Mucosa of stomach (tissue), 1 donor: ENCODE measurements around the gene ROMO1.

Source experiments
- H3K27me3 ChIP-seq: one replicate; pipeline ENCODE4 v1.7.0; 2013; ENCODE audit warnings: mild to moderate bottlenecking, low read length; ENCODE audit not compliant: control insufficient read depth, insufficient read depth
- H3K36me3 ChIP-seq: one replicate; pipeline ENCODE4 v1.7.0; 2013; ENCODE audit warnings: low read length; ENCODE audit not compliant: control insufficient read depth, insufficient read depth
- H3K4me1 ChIP-seq: one replicate; pipeline ENCODE4 v1.7.0; 2013; ENCODE audit warnings: mild to moderate bottlenecking, low read length; ENCODE audit not compliant: control insufficient read depth, insufficient read depth
- H3K4me3 ChIP-seq: one replicate; pipeline ENCODE4 v1.7.0; 2013; ENCODE audit warnings: low read length
- H3K9ac ChIP-seq: one replicate; pipeline ENCODE4 v1.7.0; 2013; ENCODE audit warnings: mild to moderate bottlenecking, low read length, moderate library complexity
- H3K9me3 ChIP-seq: one replicate; pipeline ENCODE4 v1.7.0; 2013; ENCODE audit warnings: mild to moderate bottlenecking, low read length, moderate library complexity; ENCODE audit not compliant: control insufficient read depth
- donor health status: Pancreatic carcinoma.

The ROMO1 gene

DNA sequence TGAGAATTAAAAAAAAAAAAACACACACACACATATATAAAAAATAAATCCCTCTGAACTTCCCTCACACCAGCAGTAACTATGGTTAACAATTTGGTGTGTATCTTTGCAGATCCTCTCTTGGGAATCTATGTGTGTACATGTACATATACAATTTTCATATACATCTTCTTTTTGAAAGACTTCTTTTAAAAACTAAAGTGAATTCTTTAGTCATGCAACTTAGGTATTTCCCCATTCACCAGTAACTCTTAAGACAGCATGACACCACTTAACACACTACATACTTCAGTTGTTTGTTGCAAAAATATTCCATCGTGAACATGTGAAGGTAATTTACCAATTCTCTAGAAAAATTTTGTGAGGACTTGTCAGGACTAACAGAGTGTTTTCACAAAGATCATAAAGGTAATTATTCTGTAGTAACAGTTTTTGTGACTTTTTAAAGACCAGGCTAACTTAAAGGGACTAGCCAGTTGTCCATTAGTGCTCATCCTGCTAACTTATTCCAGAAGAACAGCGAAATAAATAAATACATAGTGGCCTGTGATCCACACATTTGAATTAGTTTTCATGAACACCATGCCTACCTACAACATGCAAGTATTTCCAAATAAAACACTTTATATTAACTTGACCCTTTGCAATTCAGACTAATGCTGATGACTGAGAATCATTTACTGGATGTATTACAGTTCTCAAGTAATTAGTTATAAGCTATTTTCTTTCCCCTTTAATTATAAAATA, 30.8 kb downstream of the ROMO1 start:
- Histone ChIP-seq H3K36me3 (peaks cover 4% of the 10 kb centered on the region), H3K4me1 (peaks cover 30% of the 10 kb centered on the region), H3K9me3 (no peaks in the 10 kb centered on the region), H3K4me3 (no peak overlapping the region), H3K27me3 (no peaks in the 10 kb centered on the region), H3K9ac (no peak overlapping the region)

DNA sequence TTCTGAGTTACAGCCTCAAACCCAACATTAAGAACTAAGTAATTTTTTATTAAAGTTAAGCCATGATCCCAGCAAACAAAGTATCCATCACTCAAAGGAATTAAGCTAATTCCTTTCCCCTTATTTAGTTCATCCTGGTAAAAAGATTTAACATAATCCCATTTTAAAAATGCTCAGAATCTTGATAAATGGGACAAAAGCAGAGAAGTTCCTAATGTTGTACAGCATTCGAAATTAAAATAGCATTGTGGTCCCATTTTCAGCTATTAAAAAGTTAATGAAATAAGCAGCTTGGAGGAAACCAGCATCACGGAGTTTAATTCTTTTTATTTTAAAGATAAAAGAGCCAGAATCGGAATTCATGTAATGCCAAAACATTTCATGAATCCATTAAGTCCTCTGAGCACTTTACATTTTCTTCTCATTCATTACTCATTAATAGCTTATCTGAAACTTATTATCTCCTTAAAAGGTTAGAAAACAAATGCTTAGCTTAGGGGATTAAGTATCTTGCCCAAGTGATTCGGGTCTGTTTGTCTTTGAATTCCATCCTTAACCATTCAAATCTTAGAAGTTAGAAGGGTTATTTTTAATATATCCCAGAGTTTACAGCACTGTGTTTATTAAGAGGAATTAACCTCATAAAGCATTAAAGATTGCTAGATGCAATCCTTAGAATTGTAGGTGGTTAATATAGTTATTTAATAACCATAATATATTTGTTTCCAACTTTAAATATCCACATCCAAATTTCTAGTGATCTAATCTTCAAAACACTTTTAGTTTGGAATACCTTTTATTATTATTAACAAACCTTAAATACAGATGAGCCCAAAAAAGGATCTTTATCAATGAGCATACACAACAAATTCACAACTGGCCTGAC, 31.6 kb downstream of the ROMO1 start:
- H3K36me3 ChIP-seq, result peaks cover 8% of the 10 kb centered on the region
- H3K9me3 ChIP-seq, result no peaks in the 10 kb centered on the region
- H3K27me3 ChIP-seq, result no peaks in the 10 kb centered on the region
- no peak overlapping the region for H3K9ac ChIP-seq
- H3K4me1 ChIP-seq, result peaks cover 34% of the 10 kb centered on the region
- H3K4me3 ChIP-seq, result no peak overlapping the region

DNA sequence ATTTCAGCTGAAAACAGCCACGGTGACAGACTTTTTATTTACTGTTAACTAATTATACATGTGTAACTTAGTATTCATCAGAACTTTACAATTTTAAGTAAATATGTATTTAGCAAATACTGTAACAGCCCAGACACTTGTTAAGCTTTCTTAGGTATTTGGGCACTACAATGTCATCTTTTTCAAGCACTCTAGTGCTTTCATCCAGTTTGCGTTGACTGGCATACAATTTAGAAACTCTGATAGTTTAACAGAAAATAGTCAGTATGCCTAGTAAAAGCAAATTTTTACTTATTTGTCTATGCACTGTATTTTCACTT, 32.2 kb downstream of the ROMO1 start:
- peaks cover 12% of the 10 kb centered on the region for H3K36me3 ChIP-seq
- no peak overlapping the region for H3K9ac ChIP-seq
- peaks cover 40% of the 10 kb centered on the region for H3K4me1 ChIP-seq
- H3K9me3 ChIP-seq, result no peaks in the 10 kb centered on the region
- H3K4me3 ChIP-seq, result no peak overlapping the region
- H3K27me3 ChIP-seq, result no peaks in the 10 kb centered on the region

GRCh38 chr20:35731862-35732643, 32.8 kb downstream of the ROMO1 start:
- Histone ChIP-seq H3K9me3 (no peaks in the 10 kb centered on the region), H3K4me1 (peaks cover 43% of the 10 kb centered on the region), H3K27me3 (no peaks in the 10 kb centered on the region), H3K4me3 (no peak overlapping the region), H3K36me3 (peaks cover 12% of the 10 kb centered on the region), H3K9ac (no peak overlapping the region)

- H3K27me3 ChIP-seq, result no peaks in the 10 kb centered on the region
- H3K9ac ChIP-seq, result no peak overlapping the region
- no peaks in the 10 kb centered on the region for H3K9me3 ChIP-seq
- H3K4me3 ChIP-seq, result no peak overlapping the region
- H3K4me1 ChIP-seq, result peaks cover 43% of the 10 kb centered on the region
- peaks cover 12% of the 10 kb centered on the region for H3K36me3 ChIP-seq
Measured at GRCh38 chr20:35732644-35732982, 33.4 kb downstream of the ROMO1 start.

GRCh38 chr20:35734374-35734773, 35.2 kb downstream of the ROMO1 start:
- H3K9ac ChIP-seq, result no peak overlapping the region
- H3K4me1 ChIP-seq, result peaks cover 44% of the 10 kb centered on the region
- no peak overlapping the region for H3K4me3 ChIP-seq
- no peaks in the 10 kb centered on the region for H3K9me3 ChIP-seq
- no peaks in the 10 kb centered on the region for H3K27me3 ChIP-seq
- H3K36me3 ChIP-seq, result peaks cover 14% of the 10 kb centered on the region

DNA sequence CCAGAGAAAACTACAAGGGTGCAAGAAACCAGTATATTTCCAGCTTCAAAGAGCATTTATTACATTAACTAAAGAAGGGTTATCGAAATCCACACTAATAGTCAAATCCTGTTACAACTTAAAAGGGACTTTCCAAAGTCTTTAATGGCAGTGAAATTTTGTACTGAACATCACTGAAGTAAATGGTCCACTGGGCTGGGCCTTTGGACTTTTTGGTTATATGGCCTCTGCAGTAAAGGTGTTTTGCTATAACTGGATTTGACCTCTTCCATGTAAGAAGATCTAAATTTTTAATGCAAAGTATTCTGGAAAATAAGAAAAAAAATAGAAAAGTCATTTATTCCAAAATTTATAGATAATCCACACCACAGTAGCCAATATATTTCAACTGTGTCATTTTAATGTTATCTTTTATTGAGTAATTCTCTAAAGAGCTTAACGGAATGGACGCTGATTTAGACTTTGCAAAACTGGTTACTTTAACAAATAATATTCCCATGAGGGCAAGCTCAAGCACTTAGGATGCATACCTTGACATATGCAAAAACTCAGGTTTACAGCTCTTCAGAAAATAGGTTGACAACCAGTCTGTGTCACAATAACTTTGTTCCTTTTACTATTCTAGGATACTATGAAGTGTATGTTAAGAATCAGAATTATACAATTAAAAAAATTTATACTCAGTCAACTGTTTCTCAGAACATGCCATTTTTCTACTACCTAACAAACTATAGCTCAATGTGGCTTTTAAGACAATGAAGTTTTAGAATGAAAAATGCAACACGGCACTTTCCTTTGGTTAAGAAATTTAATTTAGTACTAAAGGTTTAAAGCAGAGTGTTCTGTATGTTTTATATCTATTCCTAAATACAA, 35.8 kb downstream of the ROMO1 start:
- Histone ChIP-seq H3K4me3 (no peak overlapping the region), H3K9me3 (no peaks in the 10 kb centered on the region), H3K27me3 (no peaks in the 10 kb centered on the region), H3K9ac (no peak overlapping the region), H3K4me1 (peaks cover 45% of the 10 kb centered on the region), H3K36me3 (peaks cover 15% of the 10 kb centered on the region)

DNA sequence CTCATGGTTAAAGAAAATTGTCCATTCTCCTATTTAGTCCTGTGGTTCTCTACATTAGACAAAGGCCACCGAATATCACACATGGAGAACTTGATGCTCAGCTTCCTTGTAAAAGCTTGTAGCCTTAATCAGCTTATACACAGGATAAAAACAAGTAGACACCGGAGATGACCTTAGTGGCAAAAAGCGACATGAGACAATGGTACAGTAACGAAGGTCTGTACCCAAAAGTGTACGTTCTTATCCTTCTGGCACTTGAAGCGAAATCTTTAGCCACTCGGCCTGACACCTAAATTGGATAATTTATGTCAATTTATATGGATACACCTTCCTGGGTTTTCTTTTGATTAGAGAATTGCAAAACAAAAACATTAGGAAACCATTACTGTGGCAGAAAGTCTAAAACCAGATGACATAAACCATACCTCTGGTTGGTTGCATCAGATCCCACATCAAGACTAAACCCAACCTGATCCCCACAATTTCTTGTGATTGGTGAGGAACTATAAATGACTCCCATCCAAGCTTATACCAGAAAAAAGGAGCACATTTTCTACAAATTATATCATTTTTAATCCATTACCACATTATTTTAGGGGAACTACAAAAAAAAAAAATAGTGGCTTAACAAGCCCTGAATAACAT, 36.7 kb downstream of the ROMO1 start:
- peak overlapping the region; percentile 23 for H3K9ac ChIP-seq
- no peak overlapping the region for H3K4me3 ChIP-seq
- H3K9me3 ChIP-seq, result no peaks in the 10 kb centered on the region
- H3K36me3 ChIP-seq, result peaks cover 15% of the 10 kb centered on the region
- no peaks in the 10 kb centered on the region for H3K27me3 ChIP-seq
- H3K4me1 ChIP-seq, result peaks cover 47% of the 10 kb centered on the region

DNA sequence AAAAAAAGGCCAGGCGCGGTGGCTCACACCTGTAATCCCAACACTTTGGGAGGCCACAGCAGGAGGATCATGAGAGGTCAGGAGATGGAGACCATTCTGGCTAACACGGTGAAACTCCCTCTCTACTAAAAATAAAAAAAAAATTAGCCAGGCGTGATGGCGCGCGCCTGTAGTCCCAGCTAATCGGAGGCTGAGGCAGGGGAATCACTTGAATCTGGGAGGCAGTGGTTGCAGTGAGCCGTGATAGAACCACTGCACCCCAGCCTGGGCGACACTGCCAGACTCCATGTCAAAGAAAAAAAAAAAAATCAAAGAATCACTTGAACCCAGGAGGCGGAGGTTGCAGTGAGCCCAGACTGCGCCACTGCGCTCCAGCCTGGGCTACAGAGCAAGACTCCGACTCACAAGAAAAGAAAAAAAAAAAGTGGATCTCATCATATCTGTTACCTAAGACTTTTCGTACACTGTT, 38.7 kb downstream of the ROMO1 start:
- no peak overlapping the region for H3K9ac ChIP-seq
- peaks cover 15% of the 10 kb centered on the region for H3K36me3 ChIP-seq
- peaks cover 45% of the 10 kb centered on the region for H3K4me1 ChIP-seq
- H3K27me3 ChIP-seq, result no peaks in the 10 kb centered on the region
- H3K4me3 ChIP-seq, result no peak overlapping the region
- H3K9me3 ChIP-seq, result no peaks in the 10 kb centered on the region

DNA sequence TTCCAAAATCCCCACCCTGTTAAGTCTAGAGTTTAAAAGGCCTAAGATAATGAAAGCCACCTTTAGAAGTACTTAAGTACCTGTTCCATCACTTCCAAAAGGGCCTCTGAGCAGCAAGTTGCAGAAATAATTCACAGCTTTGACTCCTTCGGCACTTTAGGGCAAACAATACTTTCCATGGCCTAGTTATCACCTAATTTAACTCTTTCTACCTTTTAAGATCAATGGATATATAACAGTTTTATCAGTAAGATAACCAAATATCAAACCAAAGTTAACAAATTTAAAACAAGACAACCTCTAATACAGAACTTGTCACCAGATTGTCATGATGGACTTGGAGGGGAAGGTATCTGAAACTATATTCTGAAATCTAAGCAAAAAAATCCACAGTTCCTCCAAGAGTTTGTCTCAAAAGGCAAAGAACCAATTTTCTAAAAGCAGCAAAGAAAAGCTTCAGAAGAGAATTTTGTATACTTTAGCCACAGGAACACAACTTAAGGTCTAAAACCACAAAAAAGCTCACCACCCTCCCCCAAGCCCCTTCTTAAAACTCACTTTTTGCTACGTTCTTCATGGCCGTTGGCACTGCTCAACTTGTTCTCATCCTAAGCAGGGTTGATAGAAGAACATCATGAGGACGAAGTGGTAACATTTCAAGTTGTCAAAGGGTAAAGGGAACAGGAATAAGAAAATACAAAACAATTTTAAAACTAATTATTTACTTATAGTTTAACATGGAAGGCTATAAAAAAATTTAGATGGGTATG, 39.4 kb downstream of the ROMO1 start:
- Histone ChIP-seq H3K9ac (no peak overlapping the region), H3K4me3 (no peak overlapping the region), H3K9me3 (no peaks in the 10 kb centered on the region), H3K36me3 (peaks cover 12% of the 10 kb centered on the region), H3K27me3 (no peaks in the 10 kb centered on the region), H3K4me1 (peaks cover 47% of the 10 kb centered on the region)
